ENCODE measurements around the gene CCDC73.

- TF ChIP-seq, protein P1, sequence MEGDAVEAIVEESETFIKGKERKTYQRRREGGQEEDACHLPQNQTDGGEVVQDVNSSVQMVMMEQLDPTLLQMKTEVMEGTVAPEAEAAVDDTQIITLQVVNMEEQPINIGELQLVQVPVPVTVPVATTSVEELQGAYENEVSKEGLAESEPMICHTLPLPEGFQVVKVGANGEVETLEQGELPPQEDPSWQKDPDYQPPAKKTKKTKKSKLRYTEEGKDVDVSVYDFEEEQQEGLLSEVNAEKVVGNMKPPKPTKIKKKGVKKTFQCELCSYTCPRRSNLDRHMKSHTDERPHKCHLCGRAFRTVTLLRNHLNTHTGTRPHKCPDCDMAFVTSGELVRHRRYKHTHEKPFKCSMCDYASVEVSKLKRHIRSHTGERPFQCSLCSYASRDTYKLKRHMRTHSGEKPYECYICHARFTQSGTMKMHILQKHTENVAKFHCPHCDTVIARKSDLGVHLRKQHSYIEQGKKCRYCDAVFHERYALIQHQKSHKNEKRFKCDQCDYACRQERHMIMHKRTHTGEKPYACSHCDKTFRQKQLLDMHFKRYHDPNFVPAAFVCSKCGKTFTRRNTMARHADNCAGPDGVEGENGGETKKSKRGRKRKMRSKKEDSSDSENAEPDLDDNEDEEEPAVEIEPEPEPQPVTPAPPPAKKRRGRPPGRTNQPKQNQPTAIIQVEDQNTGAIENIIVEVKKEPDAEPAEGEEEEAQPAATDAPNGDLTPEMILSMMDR (IDR thresholded peaks at IDR 0.05), result no peak
- TF ChIP-seq POLR2A (IDR thresholded peaks at IDR 0.05) (no peak), POLR2AphosphoS5 (IDR thresholded peaks at IDR 0.05) (no peak), EP300 (IDR thresholded peaks at IDR 0.05) (no peak)
Observed at GRCh38 chr11:32575070-32575469, 219.4 kb downstream of the CCDC73 start.
